ENCODE data around the gene JOSD1. TPM values are rescaled to one million over a fixed set of nuclear protein-coding genes. Genes with fewer than 3 reads are reported as not detected.

Gene JOSD1
- total RNA-seq, 1 donor from 2014 or later = 52.1 TPM

GRCh38 chr22:38710351-38710750, 9.6 kb upstream of the JOSD1 start:
- Histone ChIP-seq H3K27me3 (no peaks in the 10 kb centered on the region), H3K27ac (no peak overlapping the region), H3K36me3 (peaks cover 16% of the 10 kb centered on the region), H3K9me3 (no peaks in the 10 kb centered on the region), H3K4me1 (peaks cover 34% of the 10 kb centered on the region), H3K4me3 (no peak overlapping the region)
- intact Hi-C loops (cut with DNase I) = no loop called here
- TF ChIP-seq CTCF (IDR thresholded peaks at IDR 0.05) = no peak
- DNase-seq = no peak
- no peak for ATAC-seq

GRCh38 chr22:38709306-38709705, 8.6 kb upstream of the JOSD1 start:
- H3K4me1 ChIP-seq = peaks cover 36% of the 10 kb centered on the region
- DNase-seq (no peak), ATAC-seq (no peak)
- H3K4me3 ChIP-seq = no peak overlapping the region
- H3K27ac ChIP-seq = no peak overlapping the region
- H3K36me3 ChIP-seq = peaks cover 16% of the 10 kb centered on the region
- intact Hi-C loops (cut with DNase I) = no loop called here
- no peaks in the 10 kb centered on the region for H3K27me3 ChIP-seq
- no peak for TF ChIP-seq CTCF (IDR thresholded peaks at IDR 0.05)
- no peaks in the 10 kb centered on the region for H3K9me3 ChIP-seq

- H3K9me3 ChIP-seq = no peaks in the 10 kb centered on the region
- DNase-seq (no peak), ATAC-seq (no peak)
- no peaks in the 10 kb centered on the region for H3K27me3 ChIP-seq
- H3K36me3 ChIP-seq = peaks cover 16% of the 10 kb centered on the region
- intact Hi-C loops (cut with DNase I) = no loop called here
- H3K4me3 ChIP-seq = peak overlapping the region; percentile 84
- H3K4me1 ChIP-seq = peaks cover 27% of the 10 kb centered on the region
- TF ChIP-seq CTCF (IDR thresholded peaks at IDR 0.05) = no peak
- H3K27ac ChIP-seq = no peak overlapping the region
Measured at GRCh38 chr22:38707984-38708383, 7.2 kb upstream of the JOSD1 start.

GRCh38 chr22:38707346-38707745, 6.6 kb upstream of the JOSD1 start:
- intact Hi-C loops (cut with DNase I) = no loop called here
- H3K36me3 ChIP-seq = peaks cover 16% of the 10 kb centered on the region

GRCh38 chr22:38706901-38707195, 6.1 kb upstream of the JOSD1 start:
- Histone ChIP-seq H3K36me3 (peaks cover 16% of the 10 kb centered on the region), H3K9me3 (no peaks in the 10 kb centered on the region), H3K27me3 (no peaks in the 10 kb centered on the region), H3K4me1 (peaks cover 27% of the 10 kb centered on the region), H3K4me3 (peak overlapping the region; percentile 84), H3K27ac (peak overlapping the region; percentile 95)
- intact Hi-C loops (cut with DNase I) = no loop called here
- no peak for TF ChIP-seq CTCF (IDR thresholded peaks at IDR 0.05)
- ATAC-seq (no peak), DNase-seq (no peak)

More at GRCh38 chr22:38707346-38707745, 6.6 kb upstream of the JOSD1 start:
- DNase-seq = no peak
- Histone ChIP-seq H3K27ac (no peak overlapping the region), H3K9me3 (no peaks in the 10 kb centered on the region), H3K4me3 (peak overlapping the region; percentile 84), H3K27me3 (no peaks in the 10 kb centered on the region), H3K4me1 (peaks cover 27% of the 10 kb centered on the region)
- no peak for TF ChIP-seq CTCF (IDR thresholded peaks at IDR 0.05)
- no peak for ATAC-seq

Data from upper lobe of right lung (tissue), 1 donor.